Brain microvascular endothelial cell (primary cell): Measurements from ENCODE around the gene ERI2.
"Not testable (repeated sequence)": the region's sequence is repeated elsewhere in the genome, so short reads cannot be mapped to it uniquely, and the experiment has no call there.

Experiments used
- DNase-seq: peaks from one replicate; pipeline ENCODE4 v3.0.0-alpha.2; 2020
- H3K27ac ChIP-seq: fragments of 250-450 bp; sonication (Bioruptor Pico); 2 replicates; pipeline ENCODE4 v1.5.1; 2020; ENCODE audit warnings: mild to moderate bottlenecking, moderate library complexity
- H3K27me3 ChIP-seq: fragments of 250-450 bp; sonication (Bioruptor Pico); replicated peaks from 2 replicates; pipeline ENCODE4 v1.5.1; 2020; ENCODE audit warnings: mild to moderate bottlenecking
- H3K36me3 ChIP-seq: fragments of 250-450 bp; sonication (Bioruptor Pico); replicated peaks from 2 replicates; pipeline ENCODE4 v1.5.1; 2020; ENCODE audit warnings: mild to moderate bottlenecking
- H3K4me3 ChIP-seq: 2 replicates; pipeline ENCODE4 v1.5.1; 2011; ENCODE audit warnings: low read depth, mild to moderate bottlenecking, control low read depth, low read length, moderate library complexity
- CTCF ChIP-seq: IDR thresholded peaks from 2 replicates; pipeline ENCODE4 v1.5.1; 2011; ENCODE audit warnings: low read depth, mild to moderate bottlenecking, moderate library complexity, low read length, control low read depth, inconsistent platforms; ENCODE audit errors: missing control alignments
- in situ Hi-C: cut with HindIII; loops from 2 replicates; pipeline ENCODE4 v1.10.0; 2017; ENCODE audit warnings: low sequenced_read_pairs, low pct_ligation_motif_present

The ERI2 gene

GRCh38 chr16:20812510-20812909 lies 6.2 kb upstream of the ERI2 start:
- no peak for DNase-seq
- Histone ChIP-seq H3K36me3 (no peaks in the 10 kb centered on the region), H3K27me3 (no peaks in the 10 kb centered on the region), H3K27ac (no peak overlapping the region), H3K4me3 (no peak overlapping the region)
- in situ Hi-C loops, result no loop called here
- TF ChIP-seq CTCF, result no peak

- no peak for DNase-seq
- in situ Hi-C loops, result no loop called here
- H3K36me3 ChIP-seq, result no peaks in the 10 kb centered on the region
Measured at GRCh38 chr16:20811889-20812439, 5.7 kb upstream of the ERI2 start.

GRCh38 chr16:20807862-20808261 lies 1.6 kb upstream of the ERI2 start:
- H3K4me3 ChIP-seq, result no peak overlapping the region
- H3K27ac ChIP-seq, result no peak overlapping the region
- no peaks in the 10 kb centered on the region for H3K36me3 ChIP-seq
- H3K27me3 ChIP-seq, result no peaks in the 10 kb centered on the region
- in situ Hi-C loops, result no loop called here
- DNase-seq, result no peak
- TF ChIP-seq CTCF, result no peak

More at GRCh38 chr16:20811889-20812439, 5.7 kb upstream of the ERI2 start:
- Histone ChIP-seq H3K27me3 (no peaks in the 10 kb centered on the region), H3K27ac (no peak overlapping the region), H3K4me3 (no peak overlapping the region)
- TF ChIP-seq CTCF, result no peak

- in situ Hi-C loops, H3K27me3 ChIP-seq, H3K36me3 ChIP-seq: not testable (repeated sequence)
- peak; percentile 4 for DNase-seq
- Histone ChIP-seq H3K27ac (peak overlapping the region; percentile 8), H3K4me3 (peak overlapping the region; percentile 90)
Measured at GRCh38 chr16:20805684-20806167, 546 bp downstream of the ERI2 start.

- no peak for DNase-seq
- Histone ChIP-seq H3K36me3 (no peaks in the 10 kb centered on the region), H3K4me3 (no peak overlapping the region), H3K27ac (no peak overlapping the region), H3K27me3 (no peaks in the 10 kb centered on the region)
- TF ChIP-seq CTCF, result no peak
- in situ Hi-C loops, result no loop called here
Measured at GRCh38 chr16:20803561-20804214, 2.6 kb downstream of the ERI2 start.

- no peak for DNase-seq
Measured at GRCh38 chr16:20803192-20803560, 3.1 kb downstream of the ERI2 start.

More at GRCh38 chr16:20803192-20803560, 3.1 kb downstream of the ERI2 start:
- Histone ChIP-seq H3K4me3 (no peak overlapping the region), H3K27me3 (no peaks in the 10 kb centered on the region), H3K27ac (no peak overlapping the region), H3K36me3 (no peaks in the 10 kb centered on the region)
- no peak for TF ChIP-seq CTCF
- in situ Hi-C loops, result no loop called here
